NCI-H2227 (cell line): ENCODE results near the gene TMEM184A.
"Not testable (repeated sequence)": the region's sequence is repeated elsewhere in the genome, so short reads cannot be mapped to it uniquely, and the experiment has no call there.

Experiments used
- DNase-seq: peaks from one replicate; lab custom pipeline; 2025; ENCODE audit not compliant: unreplicated experiment; lab: John Stamatoyannopoulos, UW

The TMEM184A gene

GRCh38 chr7:1590887-1591286 lies 34.9 kb upstream of the TMEM184A start:
- DNase-seq: no peak

DNA sequence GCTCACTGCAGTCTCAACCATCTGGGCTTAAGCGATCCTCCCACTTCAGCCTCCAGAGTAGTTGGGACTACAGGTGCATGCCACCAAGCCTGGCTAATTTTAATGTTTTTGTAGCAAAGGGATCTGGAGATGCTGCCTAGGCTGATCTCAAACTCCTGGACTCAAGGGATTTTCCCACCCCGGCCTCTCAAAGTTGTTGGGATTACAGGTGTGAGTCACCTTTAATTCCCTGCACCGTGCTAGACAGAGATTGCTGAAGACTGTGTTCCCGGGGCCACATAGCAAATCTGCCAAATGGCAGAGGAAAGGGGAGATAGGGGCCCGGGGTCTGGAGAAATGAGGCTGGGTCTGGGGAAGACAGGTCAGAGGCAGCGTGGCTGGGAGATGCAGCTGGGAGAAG lies 34.5 kb upstream of the TMEM184A start:
- no peak for DNase-seq

GRCh38 chr7:1588978-1589377 lies 33.0 kb upstream of the TMEM184A start:
- DNase-seq: no peak

DNA sequence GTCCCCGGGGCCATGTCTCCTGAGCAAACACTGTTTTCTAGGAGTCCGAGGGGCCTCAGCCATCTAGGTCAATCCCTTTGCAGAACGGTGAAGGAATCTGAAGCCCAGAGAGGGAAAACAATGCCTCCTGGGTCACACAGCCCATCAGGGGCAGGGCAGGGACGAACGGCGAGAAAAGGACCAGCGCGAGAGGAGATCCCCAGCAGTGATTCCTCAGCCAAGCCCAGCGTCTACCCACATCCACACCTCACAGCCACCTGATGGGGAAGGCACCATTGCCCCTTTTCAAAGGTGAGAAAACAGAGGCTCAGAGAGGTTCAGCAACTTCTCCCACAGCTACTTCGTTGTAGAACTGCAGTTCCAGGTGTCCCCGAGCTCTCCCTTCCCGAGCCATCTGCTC lies 31.7 kb upstream of the TMEM184A start:
- DNase-seq: no peak

DNA sequence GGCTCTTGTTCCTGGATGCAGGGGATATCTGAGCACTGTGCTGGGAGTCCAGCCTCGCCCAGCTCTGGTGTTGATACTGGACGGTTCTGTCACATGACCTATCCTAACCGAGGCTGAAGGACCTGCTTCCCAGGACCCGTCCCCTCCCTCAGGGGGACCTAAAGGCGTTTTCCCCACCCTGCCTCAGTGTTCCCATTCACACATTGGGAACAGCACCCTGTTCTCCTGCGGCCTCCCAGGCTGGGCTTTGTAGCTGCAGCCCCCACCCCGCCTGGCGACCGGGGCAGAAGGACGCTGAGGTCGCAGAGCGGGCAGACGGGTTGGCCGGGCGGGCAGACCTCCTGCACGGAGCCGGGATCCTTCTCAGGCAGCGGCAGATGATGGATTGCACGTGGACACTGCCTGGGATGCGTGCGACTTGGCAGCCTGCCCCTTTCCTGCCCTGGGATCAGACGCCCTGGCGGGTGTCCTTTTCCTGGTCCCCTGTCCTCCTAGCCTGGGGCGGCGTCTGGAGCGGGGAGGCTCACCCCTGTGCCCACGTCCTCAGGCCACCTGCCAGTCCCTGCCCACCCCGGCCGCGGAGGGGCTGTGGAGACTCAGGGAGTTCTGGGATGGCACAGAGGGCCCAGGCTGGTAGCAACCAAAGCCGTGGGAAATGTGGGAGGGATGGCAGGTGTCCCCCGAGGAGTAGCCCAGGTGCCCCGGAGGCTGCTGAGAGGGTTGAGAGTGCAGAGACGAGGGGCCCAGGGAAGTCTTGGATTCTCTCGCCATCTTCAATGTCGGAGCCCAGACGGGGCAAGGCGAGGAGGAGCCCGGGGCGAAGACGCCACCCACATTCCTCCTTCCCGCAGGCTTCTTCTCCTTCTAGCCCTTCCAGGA lies 31.1 kb upstream of the TMEM184A start:
- DNase-seq: no peak

DNA sequence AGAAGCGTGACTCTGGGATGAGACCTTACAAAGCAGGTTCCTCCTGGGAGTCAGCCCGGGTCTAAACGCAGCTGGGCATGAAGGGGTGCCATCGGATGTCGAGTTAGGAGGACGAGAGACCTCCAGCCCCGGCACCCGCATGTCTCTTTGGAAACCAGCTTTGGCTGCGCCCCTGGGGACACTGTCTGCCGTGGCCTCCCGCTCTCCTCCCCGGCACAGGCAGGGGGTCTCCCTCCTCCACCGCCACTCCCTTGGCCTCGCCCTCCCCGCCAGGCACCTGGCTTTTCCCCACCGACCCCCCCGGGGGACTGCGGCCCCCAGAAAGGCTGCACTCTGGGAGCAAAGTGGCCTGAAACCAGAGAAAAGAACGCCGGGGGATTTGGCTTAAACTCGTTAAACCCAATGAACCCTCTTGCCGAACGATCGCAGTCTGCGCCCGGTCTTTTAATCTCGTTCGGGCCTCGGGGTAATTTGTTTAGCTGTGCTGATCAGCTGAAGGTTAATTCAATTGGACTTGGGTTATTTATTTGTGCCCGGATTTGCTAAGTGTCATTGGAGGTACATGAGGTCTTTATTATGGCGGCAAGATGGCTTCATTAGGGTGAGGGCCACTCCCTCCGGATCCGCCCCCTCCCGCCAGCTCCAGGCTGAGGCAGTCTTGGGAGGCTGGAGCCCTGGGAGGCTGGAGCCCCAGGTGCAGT lies 30.3 kb upstream of the TMEM184A start:
- no peak for DNase-seq

DNA sequence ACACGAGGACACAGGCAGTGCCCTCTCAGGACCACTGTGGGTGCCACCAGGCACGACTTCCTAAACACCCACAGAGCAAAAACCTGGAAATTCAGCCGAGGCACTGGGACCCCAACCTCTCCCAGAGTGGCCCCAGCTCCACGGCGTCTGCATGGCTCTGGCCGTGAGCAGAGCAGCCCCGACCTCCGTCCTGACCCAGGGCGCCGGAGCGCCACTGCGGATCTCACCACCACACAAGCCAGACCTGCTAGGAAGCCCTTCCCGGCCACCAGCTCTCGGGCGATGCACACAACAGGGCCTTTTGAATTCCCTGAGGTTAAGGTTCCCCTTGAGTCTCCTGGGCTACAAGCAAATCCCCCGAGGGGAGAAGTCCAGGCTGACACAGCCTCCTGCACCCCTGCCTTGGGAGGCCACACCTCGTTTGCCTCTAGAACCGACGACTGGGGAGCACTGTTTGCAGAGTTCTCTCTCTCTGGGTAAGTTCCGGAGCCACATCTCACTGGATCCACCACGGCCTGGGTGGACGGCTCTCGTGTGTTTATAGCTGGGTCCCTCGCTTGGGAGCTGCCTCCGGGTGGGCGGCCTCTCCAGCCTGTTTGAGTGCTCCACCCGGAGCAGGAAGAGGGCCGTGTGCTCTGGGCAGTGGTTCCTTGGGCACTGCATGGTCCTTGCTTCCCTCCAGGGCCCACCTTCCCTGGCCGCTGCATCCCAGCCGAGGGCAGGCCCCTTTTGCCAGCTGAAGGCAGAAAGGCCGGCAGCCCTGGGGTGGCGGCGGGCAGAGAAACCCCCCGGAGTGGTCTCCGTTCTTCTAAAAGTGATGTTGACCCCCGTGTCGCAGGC lies 29.4 kb upstream of the TMEM184A start:
- DNase-seq: no peak

GRCh38 chr7:1584700-1585099 lies 28.7 kb upstream of the TMEM184A start:
- DNase-seq: no peak

- DNase-seq: not testable (repeated sequence)
Measured at GRCh38 chr7:1583241-1583930, 27.4 kb upstream of the TMEM184A start.

GRCh38 chr7:1580422-1581030 lies 24.5 kb upstream of the TMEM184A start:
- DNase-seq: no peak

- peak; percentile 75 for DNase-seq
Measured at GRCh38 chr7:1579481-1580421, 23.7 kb upstream of the TMEM184A start.

DNA sequence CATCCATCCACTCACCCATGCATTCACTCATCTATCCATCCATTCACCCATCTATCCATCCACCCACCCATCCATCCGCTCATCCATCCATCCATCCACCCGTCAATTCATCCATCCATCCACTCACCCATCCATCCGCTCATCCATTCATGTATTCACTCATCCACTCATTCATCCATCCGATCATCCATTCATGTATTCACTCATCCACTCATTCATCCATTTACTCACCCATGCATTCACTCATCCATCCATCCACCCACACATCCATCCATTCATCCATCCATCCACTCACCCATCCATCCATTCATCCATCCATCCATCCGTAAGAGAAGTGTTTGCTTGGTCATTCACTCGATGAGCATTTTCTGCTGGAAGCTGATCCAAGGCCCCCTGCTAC lies 22.5 kb upstream of the TMEM184A start:
- DNase-seq: no peak

- no peak for DNase-seq
Measured at GRCh38 chr7:1576521-1577253, 20.7 kb upstream of the TMEM184A start.

GRCh38 chr7:1575809-1576208 lies 19.8 kb upstream of the TMEM184A start:
- DNase-seq: no peak

DNA sequence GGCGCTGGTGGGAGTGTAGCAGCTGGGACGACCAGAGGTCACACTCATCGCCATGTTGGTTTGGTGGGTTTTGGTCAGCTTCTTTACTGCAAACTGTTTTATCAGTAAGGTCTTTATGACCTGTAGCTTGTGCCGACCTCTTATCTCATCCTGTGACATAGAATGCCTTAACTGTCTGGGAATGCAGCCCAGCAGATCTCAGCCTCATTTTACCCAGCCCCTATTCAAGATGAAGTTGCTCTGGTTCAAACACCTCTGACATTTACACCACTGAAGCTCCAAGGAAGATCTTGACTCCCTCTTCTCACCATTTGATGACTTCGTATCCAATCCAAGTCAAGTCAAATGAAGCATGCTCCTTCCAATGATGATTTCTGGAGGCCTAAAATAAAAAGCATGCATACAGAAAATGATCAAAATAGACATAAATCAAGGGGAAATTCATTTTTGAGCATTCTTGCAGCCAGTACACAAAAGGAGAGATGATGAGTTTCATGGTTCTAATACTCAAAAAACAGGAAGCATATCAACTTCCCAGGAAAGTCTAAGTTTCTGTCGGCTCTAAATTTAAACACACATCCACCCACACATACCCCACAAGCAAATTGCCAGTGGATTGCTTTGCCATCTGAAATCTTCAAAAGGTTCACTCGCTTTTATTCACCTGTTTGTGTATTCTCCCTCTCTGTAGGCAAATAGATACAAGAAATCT lies 16.3 kb upstream of the TMEM184A start:
- DNase-seq: no peak

GRCh38 chr7:1569833-1570632 lies 14.0 kb upstream of the TMEM184A start, which contains the start of gene PSMG3:
Gene PSMG3, minus strand, starts transcription at chr7:1570032. Its CDS starts 693 bp downstream, at chr7:1569339.
- DNase-seq: peak; percentile 94

GRCh38 chr7:1569440-1569832 lies 13.4 kb upstream of the TMEM184A start:
- no peak for DNase-seq
